Measurements from ENCODE around the gene MAGEF1.

MAGEF1 gene

DNA sequence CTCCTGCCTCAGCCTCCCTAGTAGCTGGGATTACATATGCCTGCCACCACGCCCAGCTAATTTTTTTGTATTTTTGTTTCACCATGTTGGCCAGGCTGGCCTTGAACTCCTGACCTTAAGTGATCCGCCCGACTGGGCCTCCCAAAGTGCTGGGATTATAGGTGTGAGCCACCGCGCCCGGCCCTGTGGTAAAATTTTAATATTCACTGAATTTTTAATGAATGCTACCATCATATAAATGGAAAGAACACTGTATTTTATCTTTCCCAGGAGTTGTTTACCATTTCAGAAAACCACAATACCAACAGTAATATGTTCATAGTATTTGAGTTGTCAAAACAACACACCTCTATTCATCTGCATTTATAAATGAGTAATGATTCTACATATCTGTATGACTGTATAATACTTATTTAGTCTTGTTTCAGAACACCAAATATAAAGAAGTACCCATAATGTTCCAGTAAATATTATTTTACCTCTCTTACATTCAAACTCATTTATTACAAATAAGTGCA is 16.2 kb upstream of the MAGEF1 start:
- no peak for DNase-seq (ENCODE audit: extremely low spot score)
- CTCF ChIA-PET, result interaction anchor here (1.0 to 4.9 kb wide), 3 partner anchors 9 to 16 kb away, joined by 4 to 47 read pairs (median 7); no protein-coding TSS in a partner anchor
- TF ChIP-seq, protein P1, sequence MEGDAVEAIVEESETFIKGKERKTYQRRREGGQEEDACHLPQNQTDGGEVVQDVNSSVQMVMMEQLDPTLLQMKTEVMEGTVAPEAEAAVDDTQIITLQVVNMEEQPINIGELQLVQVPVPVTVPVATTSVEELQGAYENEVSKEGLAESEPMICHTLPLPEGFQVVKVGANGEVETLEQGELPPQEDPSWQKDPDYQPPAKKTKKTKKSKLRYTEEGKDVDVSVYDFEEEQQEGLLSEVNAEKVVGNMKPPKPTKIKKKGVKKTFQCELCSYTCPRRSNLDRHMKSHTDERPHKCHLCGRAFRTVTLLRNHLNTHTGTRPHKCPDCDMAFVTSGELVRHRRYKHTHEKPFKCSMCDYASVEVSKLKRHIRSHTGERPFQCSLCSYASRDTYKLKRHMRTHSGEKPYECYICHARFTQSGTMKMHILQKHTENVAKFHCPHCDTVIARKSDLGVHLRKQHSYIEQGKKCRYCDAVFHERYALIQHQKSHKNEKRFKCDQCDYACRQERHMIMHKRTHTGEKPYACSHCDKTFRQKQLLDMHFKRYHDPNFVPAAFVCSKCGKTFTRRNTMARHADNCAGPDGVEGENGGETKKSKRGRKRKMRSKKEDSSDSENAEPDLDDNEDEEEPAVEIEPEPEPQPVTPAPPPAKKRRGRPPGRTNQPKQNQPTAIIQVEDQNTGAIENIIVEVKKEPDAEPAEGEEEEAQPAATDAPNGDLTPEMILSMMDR (IDR thresholded peaks at IDR 0.05; ENCODE audit: control extremely low read depth, extremely low read depth, low read depth, missing control alignments), result no peak
- POLR2A ChIA-PET, result no interaction called here

DNA sequence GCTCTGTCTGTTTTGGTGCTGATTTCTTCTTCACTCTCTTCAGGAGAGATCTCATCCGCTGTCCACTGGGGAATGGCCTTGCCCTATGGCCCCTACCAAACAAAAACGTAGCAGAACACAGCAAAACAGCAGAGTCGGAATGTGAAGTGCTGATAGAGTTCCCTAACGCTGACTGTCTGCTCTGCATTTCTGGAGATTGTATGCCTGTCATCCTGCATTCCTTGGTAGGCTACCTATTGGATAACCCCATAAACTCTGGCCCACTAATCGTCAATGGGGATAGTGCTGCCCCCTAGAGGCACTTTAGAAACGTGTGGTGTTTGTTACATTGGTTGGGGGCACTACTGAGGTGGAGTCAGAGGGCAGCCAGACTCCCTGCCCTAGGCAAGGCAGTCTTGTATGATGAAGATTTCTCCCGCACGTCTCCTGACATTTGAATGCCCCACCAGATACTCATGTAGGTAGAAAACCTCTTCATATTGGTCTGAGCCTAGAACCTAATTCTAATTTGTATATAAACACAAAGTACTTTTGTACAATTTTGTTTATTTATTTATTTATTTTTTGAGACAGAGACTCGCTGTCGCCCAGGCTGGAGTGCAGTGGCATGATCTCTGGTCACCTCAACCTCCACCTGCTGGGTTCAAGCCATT is 15.6 kb upstream of the MAGEF1 start:
- peak; percentile 74 for DNase-seq (ENCODE audit: extremely low spot score)
- POLR2A ChIA-PET, result no interaction called here

DNA sequence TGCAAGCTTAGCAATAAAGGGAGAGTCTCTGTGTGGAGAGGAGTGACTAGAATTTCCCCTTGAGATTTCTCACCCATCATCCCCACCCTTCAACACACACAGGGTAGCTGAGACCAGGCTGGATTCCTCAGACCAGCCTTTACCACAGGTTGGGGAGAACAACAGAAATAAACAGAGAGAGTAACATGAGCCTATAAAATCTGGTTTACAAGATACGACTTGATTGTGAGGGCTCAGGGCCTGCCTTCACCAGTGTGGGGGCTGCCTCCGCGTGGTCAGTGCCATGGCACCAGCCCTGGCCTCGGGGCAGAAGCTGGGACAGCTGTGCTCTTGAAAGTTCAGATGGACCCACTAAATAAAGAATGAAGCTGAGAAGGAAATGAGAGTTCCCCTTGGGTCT is 14.6 kb upstream of the MAGEF1 start:
- DNase-seq (ENCODE audit: extremely low spot score), result no peak
- ChIA-PET CTCF (interaction anchor here (0.6 to 4.9 kb wide), 17 partner anchors 9 to 161 kb away, joined by 3 to 47 read pairs (median 3); no protein-coding TSS in a partner anchor), POLR2A (no interaction called here)
- TF ChIP-seq, protein P1 (IDR thresholded peaks at IDR 0.05; ENCODE audit: control extremely low read depth, extremely low read depth, low read depth, missing control alignments), result no peak

More for the DNA sequence above, 15.6 kb upstream of the MAGEF1 start:
- TF ChIP-seq, protein P1 (IDR thresholded peaks at IDR 0.05; ENCODE audit: control extremely low read depth, extremely low read depth, low read depth, missing control alignments), result peak; percentile 61
- CTCF ChIA-PET, result interaction anchor here (0.6 to 4.9 kb wide), 16 partner anchors 11 to 162 kb away, joined by 3 to 47 read pairs (median 3); no protein-coding TSS in a partner anchor

DNA sequence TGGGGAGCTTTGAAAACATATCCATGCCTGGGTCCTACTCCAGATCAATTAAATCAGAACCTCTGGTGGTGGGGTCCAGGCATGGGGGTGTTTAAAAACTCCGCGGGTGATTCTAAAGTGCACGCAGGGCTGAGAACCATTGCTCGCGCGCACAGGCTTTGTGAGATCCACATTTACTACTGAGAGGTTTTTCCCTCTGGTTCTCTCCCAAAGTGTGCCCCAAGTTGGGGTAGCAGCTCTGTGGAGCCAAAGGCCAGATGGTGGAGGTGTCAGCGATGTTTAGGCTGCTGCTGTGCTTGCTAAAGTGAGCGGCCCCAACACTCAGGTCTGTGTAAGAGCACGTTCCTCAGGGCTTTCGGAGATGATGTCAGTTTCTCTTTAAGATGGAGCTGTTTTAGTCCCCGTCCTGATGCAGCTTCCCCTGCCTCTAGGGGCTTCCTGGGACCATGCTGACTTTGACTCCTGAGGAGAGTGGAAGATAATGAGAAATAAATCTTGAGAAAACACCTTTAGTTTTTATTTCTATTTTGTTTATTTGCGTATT is 13.4 kb upstream of the MAGEF1 start:
- no peak for DNase-seq (ENCODE audit: extremely low spot score)
- TF ChIP-seq, protein P1 (IDR thresholded peaks at IDR 0.05; ENCODE audit: control extremely low read depth, extremely low read depth, low read depth, missing control alignments), result no peak
- POLR2A ChIA-PET, result no interaction called here
- CTCF ChIA-PET, result interaction anchor here (4.9 kb wide), 1 partner anchor 14 kb away, joined by 47 read pairs; no protein-coding TSS in a partner anchor

GRCh38 chr3:184724699-184725098 is 12.8 kb upstream of the MAGEF1 start:
- no peak for DNase-seq (ENCODE audit: extremely low spot score)
- TF ChIP-seq, protein P1 (IDR thresholded peaks at IDR 0.05; ENCODE audit: control extremely low read depth, extremely low read depth, low read depth, missing control alignments), result no peak
- CTCF ChIA-PET, result interaction anchor here (2.3 to 4.9 kb wide), 2 partner anchors 15 to 53 kb away, joined by 5 to 47 read pairs; no protein-coding TSS in a partner anchor
- POLR2A ChIA-PET, result no interaction called here

DNA sequence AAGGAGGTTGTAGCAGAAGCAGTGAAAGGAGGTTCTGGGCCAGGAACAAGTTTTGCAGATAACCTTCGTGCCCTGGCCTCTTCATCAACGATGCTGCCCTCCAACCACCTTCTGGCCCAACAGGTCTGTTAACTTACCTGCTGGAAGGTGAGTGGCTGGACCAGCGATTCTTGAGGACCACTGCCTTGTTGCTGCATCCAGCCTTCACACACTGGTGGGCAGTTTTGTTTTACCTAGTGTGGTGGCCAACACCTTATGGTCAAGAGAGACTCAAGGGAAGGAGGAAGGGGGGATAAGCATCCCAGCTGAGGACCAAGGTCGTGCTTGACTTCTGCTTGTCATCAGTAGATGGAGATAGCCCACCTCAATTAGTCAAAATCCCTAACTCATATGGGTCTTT is 7.8 kb upstream of the MAGEF1 start:
- DNase-seq (ENCODE audit: extremely low spot score), result no peak
- ChIA-PET POLR2A (no interaction called here), CTCF (interaction anchor here (1.2 to 1.3 kb wide), 2 partner anchors 9 kb away, joined by 3 to 4 read pairs; no protein-coding TSS in a partner anchor)
- TF ChIP-seq, protein P1 (IDR thresholded peaks at IDR 0.05; ENCODE audit: control extremely low read depth, extremely low read depth, low read depth, missing control alignments), result no peak
